Muscle of back (tissue), 11 donors: ENCODE measurements around the gene PRR7. TPM values are rescaled to one million over a fixed set of nuclear protein-coding genes. Genes with fewer than 3 reads are reported as not detected.

Experiments
- DNase-seq, 3 donors: peaks; one replicate each; pipeline versions ENCODE4 v3.0.0 to v3.0.0-alpha.2; 2013
- polyA plus RNA-seq, 10 donors: library from polyadenylated mRNA; unstranded; fragments of 120-200 nt; gene quantifications; one replicate each; pipeline ENCODE4 v1.2.1, GENCODE V29; 2013; ENCODE audit not compliant: insufficient read length in 10 of 10

Gene PRR7
- polyA plus RNA-seq, 10 donors = 0.43 to 1.4 (median 0.78) TPM

DNA sequence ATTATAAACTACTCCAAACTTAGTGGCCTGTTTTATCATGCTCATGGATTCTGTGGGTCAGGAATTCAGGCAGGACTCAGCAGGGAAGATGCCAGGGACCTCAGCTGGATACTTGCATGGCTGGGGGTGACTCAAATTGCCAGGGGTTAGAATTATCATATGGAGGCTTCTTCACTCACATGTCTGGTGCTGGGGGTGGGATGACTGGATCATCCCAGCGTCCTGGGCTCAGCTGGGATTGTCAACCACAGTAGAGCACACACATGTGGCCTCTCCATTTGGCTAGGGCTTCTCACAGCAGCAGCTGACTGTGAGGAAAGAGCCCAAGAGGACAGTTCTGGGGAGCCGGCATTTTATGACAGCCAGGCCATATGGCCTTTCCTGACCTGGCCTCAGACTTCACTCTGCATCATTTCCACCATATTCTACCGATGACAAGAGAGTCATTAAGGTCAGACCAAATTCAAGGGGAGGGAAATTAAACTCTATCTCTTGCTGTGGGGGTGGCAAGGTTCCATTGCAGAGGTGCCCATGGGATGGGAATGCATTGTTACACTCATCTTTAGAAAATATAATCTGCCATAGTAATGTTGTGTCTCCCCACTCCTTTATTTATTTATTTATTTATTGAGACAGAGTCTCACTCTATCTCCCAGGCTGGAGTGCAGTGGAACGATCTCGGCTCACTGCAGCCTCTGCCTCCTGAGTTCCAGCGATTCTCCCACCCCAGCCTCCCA lies 25.4 kb upstream of the PRR7 start:
- no peak for DNase-seq

DNA sequence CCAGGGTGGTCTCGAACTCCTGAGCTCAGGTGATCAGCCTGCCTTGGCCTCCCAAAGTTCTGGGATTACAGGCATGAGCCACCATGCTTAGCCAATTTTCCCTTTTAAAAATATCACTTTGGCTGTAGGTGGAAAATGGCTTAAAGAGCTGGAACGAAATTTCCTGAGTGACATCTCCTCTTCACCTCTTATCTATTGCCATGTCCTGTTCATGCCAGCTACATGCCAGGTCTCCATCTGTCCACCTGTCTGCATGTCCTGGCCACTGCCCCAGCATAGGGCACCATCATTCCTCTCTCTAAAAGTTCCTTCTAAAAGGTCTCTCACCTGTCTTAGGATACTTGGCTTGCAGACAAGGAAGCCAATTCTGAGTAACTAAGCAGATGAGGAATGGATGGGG lies 22.9 kb upstream of the PRR7 start:
- DNase-seq = no peak

DNA sequence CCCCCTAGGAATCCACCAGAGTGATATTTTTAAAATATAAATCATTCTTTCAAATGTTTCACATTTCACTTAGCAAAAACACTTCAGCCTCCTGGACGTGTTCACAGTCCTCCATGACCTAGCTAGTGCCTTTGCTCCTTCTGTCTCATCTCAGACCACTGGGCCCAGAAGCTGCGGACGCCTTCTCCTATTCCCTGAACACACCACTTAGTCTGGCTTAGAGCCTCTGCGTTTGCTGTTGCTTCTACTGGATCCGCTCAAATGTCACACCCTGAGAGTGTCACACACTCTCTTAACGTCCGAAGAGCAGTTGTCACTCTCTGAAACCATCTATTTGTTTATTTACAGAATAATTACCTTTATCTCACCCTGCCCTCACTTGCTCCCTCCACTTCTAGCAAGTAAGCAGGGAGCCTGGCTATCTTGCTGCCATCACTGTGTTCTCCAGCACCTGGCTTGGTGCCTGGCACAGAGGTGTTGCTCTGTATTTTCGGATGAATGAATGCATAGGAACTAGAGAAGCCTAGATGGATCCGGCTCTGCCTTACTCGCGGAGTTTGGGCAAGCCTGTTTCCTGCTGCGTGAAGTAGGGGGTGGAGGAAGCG lies 21.3 kb upstream of the PRR7 start:
- no peak for DNase-seq

DNA sequence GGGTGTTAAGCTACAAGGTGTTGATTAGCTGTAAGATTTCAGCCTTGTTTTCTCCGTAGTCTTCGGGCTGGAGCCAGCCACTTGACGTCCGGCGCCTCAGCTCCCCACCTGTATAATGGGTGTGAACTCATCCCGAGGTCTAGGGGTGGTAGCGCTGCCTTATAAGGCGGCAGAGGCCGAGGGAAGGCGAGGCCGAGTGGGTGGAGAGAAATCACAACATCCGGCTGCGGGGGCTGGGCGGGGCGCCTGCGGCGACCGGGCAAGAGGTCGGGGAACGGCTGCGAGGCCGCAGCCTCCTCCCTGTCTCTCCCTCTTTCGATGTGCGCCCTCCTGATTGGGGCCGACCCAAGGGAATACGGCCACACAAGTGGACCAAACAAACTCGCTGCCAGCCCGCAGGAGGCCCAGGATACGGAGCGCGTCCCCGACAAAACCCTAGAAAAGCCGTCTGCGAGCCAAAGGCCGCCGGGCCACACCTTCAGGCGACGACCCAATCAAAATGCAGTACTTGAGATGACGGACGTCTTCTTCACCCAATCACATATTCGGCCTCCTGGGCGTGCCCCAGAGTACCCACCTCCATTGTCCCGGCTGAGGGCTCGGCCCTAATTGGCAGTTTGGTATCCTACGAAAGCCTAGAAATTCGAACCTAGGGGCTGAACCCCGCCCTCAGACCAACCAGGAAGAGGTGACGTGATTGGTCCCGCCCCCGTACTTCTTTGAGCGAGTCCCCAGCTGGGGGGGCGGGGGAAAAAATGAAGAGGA lies 20.6 kb upstream of the PRR7 start:
- DNase-seq = peak; percentile 100

DNA sequence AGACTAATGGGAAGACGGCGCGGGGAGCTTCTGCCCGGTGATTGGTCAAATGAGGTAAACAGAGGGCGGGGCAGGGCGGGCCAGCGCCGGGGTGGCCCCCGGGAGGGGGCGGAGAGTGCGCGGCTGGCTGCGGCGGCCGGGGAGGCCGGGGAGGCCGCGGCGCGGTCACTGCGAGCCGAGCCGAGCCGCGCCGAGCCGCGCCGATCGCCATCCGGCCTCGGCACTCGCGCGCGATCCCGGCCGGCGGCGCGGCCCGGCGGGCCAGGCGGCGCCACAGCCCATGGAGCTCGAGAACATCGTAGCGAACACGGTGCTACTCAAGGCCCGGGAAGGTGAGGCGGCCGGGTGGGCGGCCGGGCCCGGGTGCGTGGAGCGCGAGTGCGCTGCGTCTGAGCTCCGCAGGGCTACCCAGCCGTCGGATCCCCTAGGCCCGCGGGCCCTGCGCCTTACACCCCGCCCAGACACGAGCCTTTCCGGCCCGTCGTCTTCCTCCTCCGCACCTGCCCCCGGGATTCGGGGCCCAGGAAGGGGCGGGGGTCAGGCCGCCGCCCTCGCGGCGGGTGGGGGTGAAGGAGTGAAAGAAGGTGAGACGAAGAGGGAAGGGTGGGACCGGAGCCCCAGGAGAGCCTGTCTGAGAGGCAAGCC lies 19.9 kb upstream of the PRR7 start, which contains the start of gene GRK6:
GRK6 (plus strand) TSS at position 111 of the 645 bp plus-strand sequence; CDS start at position 281, 170 bp downstream.
- no peak for DNase-seq

DNA sequence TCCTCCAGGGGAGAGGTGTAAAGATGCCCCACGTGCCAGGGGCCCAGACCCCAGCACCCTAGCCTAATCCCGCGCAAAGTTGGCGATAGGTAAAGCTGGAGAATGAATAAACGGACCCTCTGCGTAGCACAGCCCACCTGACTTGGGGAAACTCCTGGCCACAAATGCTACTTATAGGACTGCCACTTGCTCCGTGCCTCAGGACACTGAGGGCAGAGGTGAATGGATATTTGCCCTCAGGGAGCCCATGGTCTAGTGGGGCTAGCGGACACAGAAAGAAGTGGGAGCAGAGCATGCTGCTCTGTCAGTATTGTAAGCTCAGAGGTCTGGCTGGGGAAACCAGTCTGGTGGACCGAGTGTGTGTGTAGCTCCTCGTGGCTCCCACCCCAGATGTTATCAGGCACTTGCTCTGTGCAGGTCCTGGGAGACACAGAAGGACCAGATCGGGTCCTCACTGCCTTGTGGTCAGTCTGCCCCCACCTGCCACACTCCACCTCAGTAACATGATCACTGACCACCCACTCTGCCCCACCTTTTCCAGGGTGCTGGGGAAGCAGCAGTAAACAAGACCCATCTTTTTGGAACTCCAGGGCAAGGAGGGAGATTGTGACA lies 19.3 kb upstream of the PRR7 start:
- no peak for DNase-seq

DNA sequence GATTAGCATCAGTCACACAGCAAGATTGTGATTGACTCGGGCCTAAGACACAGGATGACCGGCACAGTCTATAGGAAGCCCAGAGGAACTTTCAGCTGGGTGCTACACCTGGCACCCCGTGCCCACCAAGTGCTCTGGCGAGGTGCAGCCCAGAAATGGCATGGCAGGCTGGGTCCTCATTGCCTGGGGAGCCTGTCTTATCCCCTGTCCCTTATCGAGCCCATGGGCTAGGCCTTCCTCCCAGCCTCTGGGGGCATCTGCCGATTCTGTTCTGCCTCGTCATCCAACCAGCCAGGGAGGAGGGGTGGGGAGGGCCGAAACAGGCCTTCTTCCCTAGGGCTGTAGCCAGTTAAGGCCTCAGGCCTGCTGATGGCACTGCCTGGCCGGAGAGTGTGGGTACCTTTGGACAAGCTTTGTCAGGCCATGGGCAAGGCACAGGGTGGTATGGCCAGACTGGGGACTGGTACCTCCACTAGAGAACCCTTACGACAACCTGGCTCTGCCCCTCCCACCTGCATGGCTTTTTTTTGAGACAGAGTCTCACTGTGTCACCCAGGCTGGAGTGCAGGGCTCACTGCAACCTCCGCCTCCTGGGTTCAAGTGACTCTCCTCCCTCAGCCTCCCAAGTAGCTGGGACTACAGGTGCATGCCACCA lies 18.6 kb upstream of the PRR7 start:
- no peak for DNase-seq

DNA sequence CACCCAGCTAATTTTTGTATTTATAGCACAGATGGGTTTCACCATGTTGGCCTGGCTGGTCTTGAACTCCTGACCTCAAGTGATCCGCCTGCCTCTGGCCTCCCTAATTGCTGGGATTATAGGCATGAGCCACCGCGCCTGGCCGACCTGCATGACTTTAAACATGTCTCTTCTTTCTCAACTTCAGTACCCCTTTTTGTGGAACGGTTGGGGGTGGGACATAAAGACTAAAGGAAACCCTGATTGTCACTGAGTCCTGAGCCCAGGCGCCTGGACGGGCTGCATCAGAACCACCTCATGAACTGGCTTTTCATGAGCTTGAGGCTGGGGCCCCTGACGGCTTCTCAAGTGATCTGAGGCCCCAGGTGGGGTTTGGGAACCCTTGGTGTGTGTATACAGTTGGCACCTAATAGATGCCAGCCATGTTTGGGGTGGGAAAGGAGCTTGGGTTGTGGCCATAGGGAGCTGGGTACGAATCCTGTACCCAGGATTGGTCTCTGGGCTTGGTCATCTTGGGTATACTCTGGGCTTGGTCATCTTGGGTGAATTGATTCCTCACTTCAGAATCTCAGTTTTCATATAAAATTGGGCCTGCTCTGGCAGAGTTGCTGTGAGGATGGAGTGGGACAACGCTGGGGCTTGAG lies 17.9 kb upstream of the PRR7 start:
- DNase-seq = no peak

DNA sequence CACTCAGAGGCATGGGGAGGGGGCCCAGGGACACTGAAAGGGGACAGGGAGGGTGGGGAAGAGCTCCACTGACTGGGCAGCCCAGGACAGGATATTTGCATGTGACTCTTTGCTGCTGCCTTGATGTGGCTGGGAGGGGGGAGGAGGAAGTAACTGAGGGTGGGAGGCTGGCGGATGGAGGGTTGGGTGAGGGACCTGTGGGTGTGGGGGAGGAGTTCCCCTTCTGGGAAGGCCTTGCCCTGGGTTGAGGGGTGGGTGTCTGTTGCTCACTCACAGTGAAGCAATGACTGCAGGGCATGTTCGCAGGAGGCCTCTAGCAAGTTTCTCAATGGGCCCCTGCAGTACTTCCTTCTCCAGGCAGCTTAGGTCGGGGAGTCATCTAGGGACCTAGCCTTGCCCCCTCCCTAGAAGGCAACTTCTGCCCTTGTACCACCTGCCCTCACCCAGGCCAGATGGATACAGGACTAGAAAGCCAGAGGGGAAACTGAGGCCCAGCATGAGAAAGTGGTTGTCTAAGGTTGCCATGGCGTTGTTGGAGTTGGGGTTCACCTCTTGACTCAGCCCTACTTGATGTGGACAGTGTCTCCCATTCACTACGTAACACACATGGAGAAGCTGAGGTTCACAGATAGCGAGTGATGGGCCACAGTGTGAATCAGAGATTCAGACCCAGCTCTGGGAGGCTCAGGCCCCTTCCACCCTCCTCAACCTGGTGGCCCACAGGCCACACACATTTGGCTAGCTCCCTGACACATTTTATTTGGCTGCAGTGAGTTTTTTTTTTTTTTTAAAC lies 17.2 kb upstream of the PRR7 start:
- no peak for DNase-seq

DNA sequence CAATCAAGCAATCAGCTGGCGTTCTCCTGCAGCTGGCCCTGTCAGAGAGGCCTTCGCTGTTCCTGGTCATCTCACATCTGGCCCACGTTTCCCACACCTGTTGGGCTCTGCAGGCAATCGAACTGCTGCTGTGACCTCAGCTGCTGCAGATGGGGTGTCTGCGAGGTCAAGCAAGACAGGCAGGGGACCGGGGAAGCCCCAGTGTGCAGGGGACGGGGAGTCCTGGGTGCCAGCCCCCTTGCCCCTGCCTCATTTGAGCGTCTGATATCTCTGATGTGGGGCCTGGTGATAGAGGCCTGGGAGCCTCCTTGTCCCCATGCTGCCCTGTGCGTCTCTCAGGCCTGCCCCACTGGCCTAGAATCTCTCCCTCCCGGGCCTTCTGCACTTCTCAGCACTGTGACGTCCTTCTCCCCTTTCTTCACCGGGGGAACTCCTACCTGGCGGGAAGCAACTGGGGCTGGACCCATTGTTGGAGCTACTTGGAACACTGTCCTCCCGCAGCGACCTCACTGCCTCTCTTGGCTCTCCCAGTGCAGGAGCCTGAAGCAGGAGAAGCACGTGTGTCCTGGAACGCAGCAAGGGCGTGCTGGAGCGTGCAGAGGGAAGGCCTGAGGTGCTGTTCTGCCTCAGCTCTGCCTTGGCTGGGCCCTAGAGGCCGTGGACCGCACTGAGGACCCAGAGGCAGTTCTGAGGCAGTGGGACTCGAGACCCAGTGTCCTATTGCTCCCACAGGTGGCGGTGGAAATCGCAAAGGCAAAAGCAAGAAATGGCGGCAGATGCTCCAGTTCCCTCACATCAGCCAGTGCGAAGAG lies 16.3 kb upstream of the PRR7 start:
- peak in 1 of 3 donors; percentile 60 for DNase-seq

DNA sequence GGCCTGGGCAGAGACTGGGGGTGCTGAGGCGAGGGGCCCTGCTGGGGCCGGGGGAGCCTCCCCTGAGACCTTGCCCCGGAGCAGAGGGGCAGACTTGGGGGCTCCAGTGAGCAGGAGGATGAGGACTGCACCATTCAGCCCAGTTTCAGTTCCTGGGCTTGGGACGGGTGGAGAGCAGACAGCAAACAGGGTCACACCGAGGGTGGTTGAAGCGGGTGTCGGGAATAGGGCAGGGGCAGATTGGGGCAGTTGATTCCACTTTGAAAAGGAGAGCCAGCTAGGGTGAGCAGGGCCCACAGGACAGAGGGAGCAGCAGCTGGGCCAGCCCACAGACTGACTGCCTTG lies 15.7 kb upstream of the PRR7 start:
- no peak for DNase-seq

DNA sequence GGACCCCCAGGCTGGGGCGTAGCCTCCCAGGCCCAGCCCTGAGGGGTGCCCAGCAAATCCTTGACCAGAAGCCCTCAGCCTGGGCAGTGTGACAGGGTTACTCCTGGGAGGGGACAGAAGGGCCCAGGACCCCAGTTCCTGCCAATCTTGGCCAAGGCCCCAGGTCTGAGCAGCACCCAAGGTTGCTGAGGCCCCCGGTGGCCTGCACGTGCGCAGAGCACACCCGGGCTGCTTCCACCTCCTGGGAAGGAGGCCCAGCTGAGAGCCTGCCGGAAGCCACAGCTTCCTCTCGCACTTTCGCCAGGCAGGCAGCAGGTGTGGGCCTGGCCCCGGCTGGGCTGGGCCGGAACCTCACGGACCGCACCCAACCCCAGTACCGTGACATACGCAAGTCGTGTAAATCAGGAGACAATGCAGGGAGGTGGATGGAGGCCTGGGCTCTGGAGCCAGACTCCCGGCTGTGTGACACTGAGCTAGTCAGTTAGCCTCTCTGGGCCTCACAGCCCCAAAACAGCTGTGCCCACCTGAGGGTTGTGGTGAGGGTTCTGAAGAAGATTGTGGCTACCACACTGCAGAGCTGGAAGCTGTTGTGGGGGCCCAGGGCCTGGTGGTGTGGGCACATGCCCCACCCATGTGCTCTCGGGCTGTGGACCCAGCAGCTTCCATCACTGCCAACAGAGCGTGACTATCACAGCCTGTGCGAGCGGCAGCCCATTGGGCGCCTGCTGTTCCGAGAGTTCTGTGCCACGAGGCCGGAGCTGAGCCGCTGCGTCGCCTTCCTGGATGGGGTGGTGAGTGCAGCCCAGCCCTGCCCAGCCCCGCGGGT lies 15.1 kb upstream of the PRR7 start:
- no peak for DNase-seq

DNA sequence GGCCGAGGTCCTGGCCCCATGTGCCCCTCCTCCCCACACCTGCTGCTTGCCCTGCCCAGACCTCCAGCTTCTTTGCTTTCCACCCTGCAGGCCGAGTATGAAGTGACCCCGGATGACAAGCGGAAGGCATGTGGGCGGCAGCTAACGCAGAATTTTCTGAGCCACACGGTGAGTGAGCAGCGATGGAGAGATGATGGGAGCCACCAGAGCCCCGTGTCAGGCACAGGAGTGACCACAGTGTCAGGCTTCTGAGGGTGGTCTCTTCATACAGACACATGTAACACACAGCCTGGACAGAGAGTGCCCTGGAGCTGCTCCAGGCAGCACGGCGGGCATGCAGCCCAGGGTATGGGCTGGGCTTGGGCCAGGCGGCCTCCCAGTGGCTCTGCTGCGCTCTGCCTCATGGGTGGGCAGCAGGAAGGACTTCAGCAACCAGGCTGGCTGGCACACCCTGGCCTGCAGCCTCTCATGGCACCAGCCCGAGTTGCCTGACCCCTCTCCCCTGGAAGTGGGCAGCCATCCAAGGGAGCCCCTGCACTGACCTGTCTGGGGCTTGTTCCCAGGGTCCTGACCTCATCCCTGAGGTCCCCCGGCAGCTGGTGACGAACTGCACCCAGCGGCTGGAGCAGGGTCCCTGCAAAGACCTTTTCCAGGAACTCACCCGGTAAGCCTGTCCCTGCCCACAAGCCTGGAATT lies 14.3 kb upstream of the PRR7 start:
- DNase-seq = no peak

DNA sequence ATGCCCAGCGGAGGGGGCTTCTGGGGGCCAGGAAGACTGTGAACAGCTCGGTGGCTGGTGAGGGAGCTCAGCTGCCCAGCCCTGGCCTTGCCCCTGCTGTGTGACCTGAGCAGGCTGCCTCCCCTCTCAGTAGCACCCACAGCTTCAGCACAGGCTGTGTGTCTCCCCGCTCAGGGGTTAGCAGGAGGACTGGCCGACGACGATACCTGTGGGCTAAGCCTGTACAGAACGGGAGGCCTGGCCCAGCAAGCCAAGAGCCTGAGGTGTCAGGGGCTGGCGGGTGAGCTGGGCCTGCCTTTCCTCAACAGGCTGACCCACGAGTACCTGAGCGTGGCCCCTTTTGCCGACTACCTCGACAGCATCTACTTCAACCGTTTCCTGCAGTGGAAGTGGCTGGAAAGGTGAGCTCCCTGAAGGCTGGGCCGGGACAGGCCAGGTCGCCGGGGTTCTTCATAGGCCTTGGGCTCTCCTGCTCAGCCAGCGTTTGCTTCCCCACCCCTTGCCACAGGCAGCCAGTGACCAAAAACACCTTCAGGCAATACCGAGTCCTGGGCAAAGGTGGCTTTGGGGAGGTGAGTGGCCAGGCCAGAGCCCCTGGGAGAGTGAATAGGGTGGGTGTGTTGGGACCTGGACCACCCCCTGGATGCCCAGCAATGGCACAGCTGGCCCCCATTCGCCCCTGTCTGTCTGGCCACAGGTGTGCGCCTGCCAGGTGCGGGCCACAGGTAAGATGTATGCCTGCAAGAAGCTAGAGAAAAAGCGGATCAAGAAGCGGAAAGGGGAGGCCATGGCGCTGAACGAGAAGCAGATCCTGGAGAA lies 13.6 kb upstream of the PRR7 start:
- no peak for DNase-seq

DNA sequence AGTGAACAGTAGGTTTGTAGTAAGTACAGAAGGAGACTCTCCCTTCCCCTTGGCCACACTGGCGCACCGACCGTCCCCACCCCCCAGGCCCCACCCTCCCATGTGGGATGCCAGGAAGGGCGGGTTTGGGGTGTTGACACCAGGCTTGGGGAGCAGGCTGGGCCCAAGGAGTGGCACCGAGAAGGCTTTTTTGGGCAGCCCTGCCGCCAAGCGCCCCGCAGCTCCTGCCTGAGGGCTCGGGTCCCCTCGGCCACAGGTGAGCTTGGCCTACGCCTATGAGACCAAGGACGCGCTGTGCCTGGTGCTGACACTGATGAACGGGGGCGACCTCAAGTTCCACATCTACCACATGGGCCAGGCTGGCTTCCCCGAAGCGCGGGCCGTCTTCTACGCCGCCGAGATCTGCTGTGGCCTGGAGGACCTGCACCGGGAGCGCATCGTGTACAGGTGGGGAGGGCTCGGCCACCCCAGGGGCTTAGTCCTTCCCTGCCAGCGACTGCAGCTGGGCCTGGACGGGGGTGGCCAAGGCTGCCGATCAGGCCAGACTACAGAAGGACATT lies 12.9 kb upstream of the PRR7 start:
- no peak for DNase-seq

DNA sequence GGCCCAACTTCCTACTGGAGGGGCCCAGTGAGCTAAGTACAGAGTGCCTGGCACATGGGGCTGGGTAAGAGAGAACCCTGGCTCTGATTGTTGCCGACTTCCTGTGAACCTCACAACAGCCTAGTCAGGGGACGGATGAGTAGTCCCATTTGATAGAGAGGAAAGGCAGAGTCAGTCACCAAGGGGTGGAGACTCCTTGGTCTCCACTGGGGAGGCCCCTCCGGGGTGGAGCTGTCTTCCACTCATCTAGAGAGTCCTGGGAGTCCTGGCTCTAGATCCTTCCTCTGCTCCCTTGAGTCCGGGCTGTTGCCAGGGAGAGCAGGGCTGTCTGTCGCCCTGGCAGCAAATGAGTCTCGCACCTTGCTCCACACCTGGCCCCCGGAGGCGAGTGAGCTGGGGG lies 12.2 kb upstream of the PRR7 start:
- no peak for DNase-seq
